Adipose tissue (tissue), 3 donors: ENCODE measurements around the gene ME3. TPM values are rescaled to one million over a fixed set of nuclear protein-coding genes. Genes with fewer than 3 reads are reported as not detected.

Source experiments
- H3K27ac ChIP-seq: one replicate; pipeline ENCODE4 v1.5.1; 2013; ENCODE audit warnings: low read depth, low read length
- WGBS, 3 donors: extraction: QIAGEN DNeasy Blood & Tissue Kit; methylation state at CpG; one replicate each; pipeline ENCODE4 v1.1.7; 2013; 5-methylcytosine and 5-hydroxymethylcytosine counted together
- polyA plus RNA-seq, 3 donors: library from polyadenylated mRNA; stranded (reverse); fragments of 200-250 nt; gene quantifications; one replicate each; pipeline ENCODE4 v1.2.3, GENCODE V29; 2013
- donor health status: healthy with polysubstance abuse.
- donor health status: Bipolar disorder and iron deficiency.
- donor health status: healthy.

The ME3 gene
- polyA plus RNA-seq, 3 donors, result 7.6 to 29.4 (median 14.5) TPM

DNA sequence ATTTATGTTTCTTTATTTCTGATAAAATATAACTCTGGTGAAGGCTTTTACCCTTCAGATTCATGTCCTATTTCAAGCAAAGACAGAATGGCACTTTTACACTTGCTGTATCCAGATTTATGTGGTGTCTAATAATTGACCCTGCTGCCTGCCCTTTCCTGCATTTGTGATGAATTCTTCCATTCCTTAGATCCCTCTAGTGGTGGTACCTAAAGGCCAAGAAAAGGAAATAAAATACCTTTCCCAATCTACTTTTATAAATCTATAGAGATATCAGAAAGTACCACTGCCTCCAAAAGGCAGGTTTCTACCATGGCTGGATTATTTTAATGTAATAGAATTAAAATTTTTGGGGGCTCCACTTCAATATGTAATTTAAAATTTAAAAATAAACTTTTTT, 263.6 kb downstream of the ME3 start:
- H3K27ac ChIP-seq, result no peak overlapping the region

DNA sequence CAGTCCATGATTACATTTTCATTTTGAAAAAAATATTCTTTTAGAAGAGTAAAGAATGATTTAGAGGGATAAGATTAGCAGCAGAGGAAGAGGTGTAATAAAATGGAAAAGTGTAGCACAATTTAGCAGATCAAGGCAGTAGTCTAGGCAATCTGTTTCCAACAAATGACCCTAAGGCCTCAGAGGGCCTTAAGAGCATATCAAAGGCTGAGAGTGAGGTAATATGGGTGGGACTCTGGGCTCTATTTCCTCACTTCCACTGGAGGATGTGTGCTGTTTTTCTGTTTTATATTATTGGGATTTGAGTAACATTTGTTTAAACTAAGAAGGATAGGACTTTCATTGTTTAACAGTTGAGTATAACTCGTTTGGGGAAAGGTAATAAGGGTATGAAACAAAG, 269.0 kb downstream of the ME3 start:
- no peak overlapping the region for H3K27ac ChIP-seq
- 67 to 81% (median 76%) methylated on average over 1 of the region's 1 CpG for WGBS, 3 donors

DNA sequence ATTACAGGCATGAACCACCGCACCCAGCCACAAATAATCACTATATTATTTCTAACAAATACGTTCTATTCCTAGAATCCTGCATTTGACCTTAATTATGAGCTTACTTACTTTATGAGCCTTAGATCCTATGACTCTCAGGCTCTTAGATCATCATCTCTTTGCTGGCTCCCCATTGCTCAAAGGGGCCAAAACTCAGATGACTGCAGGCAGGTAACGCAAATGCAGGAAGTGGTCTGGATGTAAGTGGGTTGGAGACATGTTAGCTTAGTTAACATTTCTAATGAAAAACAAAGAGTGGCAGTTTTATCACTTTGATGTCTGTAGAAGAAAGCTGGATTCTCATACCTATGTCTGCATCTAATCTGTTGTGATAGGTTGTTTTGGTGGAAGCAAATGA, 274.3 kb downstream of the ME3 start:
- H3K27ac ChIP-seq, result no peak overlapping the region
- WGBS, 3 donors, result 89 to 96% (median 95%) methylated on average over 3 of the region's 3 CpGs

DNA sequence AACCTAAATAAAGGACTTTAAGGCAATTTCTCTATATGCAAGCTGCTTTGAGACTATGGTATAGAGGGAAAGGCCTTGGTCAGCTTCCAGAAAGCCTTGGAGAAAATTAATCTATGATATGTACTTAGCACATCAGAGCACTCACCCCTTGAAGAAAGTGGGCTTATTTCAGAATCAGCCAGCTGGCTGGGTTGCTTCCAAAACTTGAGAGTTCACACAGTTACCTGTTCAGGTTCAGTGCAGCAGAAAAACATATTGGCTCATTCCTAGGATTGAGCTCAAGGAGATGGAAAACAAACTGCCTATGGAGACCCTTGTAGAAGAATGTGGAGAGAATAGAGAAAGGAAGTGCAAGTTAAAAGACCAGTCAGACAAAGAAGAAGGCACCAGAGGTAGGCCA, 275.1 kb downstream of the ME3 start:
- H3K27ac ChIP-seq, result no peak overlapping the region

- WGBS, 3 donors, result 97 to 98% (median 98%) methylated on average over 2 of the region's 2 CpGs
- no peak overlapping the region for H3K27ac ChIP-seq
These were observed 276.0 kb downstream of the ME3 start for GRCh38 chr11:86396396-86396795.

GRCh38 chr11:86395061-86395551, 277.3 kb downstream of the ME3 start:
- H3K27ac ChIP-seq, result no peak overlapping the region
- 44 to 53% (median 47%) methylated on average over 6 of the region's 6 CpGs for WGBS, 3 donors

Other genes with a start within 250 kb of the ME3 start
- gene PRSS23, start 127.9 kb upstream of the ME3 start, polyA plus RNA-seq, result 10 to 100 TPM; 11.2 to 33.3 (median 29.1) TPM